K562 (cell line): ENCODE data around the gene RNF168. TPM values are rescaled to one million over a fixed set of nuclear protein-coding genes. Genes with fewer than 3 reads are reported as not detected.

Experiments
- ATAC-seq: fragments of 200-7000 bp; cut with Tn5 transposase; 3 replicates; pipeline ENCODE4 v1.9.1; 2020; ENCODE audit warnings: moderate library complexity
- BruUV-seq: library from RNA; stranded (reverse); fragments of 400-500 nt; replicated peaks from 2 replicates; lab custom pipeline; 2021; lab: Mats Ljungman, UMichigan
- CTCF ChIA-PET: fragments of 300-600 bp; formaldehyde crosslinking; extraction: SDS; loops from one replicate; lab custom pipeline; 2021; ENCODE audit warnings: low intra/inter-chr PET ratio; lab: Yijun Ruan, JAX
- POLR2A ChIA-PET: fragments of 300-600, 350-650 bp; sonication (Branson Sonifier 250); formaldehyde crosslinking; extraction: SDS; loops from one replicate; lab custom pipeline; 2021; ENCODE audit warnings: antibody characterized with exemption, inconsistent platforms; lab: Yijun Ruan, JAX
- DNase-seq, 4 experiments: peaks; one replicate each; pipeline versions ENCODE4 v3.0.0 to v3.0.0-alpha.2; 2011 to 2018; ENCODE audit warnings: low spot score in 3 of 4, mixed read lengths in 3 of 4; ENCODE audit errors: extremely low read depth in 1 of 4
- FAIRE-seq: peaks from 2 replicates; lab custom pipeline; 2011; peaks lifted over from hg19 to GRCh38; lab: Jason Lieb, UNC
- H2AFZ ChIP-seq: 2 replicates; pipeline ENCODE4 v1.6.0; 2011; ENCODE audit warnings: low read depth, low read length, control low read depth, inconsistent platforms
- H3K27ac ChIP-seq: fragments of 200-600 bp; 3 replicates; pipeline ENCODE4 v1.8.0; 2011; ENCODE audit warnings: low read depth, mild to moderate bottlenecking, control low read depth, inconsistent platforms, low read length, moderate library complexity, mixed read lengths; ENCODE audit errors: extremely low read depth
- H3K27me3 ChIP-seq, 2 experiments: fragments of 300-600 bp in 1 of 2; 2 replicates in 1 of 2; 3 replicates in 1 of 2; pipeline versions ENCODE4 v1.6.0 to v1.8.0; 2011; ENCODE audit warnings: inconsistent platforms in 2 of 2, low read length in 2 of 2, mild to moderate bottlenecking in 1 of 2, mixed read lengths in 1 of 2, moderate library complexity in 1 of 2; ENCODE audit not compliant: control insufficient read depth in 2 of 2, insufficient read depth in 2 of 2
- H3K36me3 ChIP-seq: fragments of 300-600 bp; 3 replicates; pipeline ENCODE4 v1.8.0; 2011; ENCODE audit warnings: mild to moderate bottlenecking, low read length, inconsistent platforms; ENCODE audit not compliant: control insufficient read depth, insufficient read depth
- H3K4me1 ChIP-seq, 2 experiments: fragments of 200-600 bp in 1 of 2; replicated peaks in 1 of 2; 2 replicates in 1 of 2; 3 replicates in 1 of 2; pipeline versions ENCODE4 v1.5.1 to v1.8.0; 2011; ENCODE audit warnings: inconsistent platforms in 2 of 2, low read length in 2 of 2, mild to moderate bottlenecking in 1 of 2, mixed read lengths in 1 of 2, moderate library complexity in 1 of 2; ENCODE audit not compliant: control insufficient read depth in 2 of 2, insufficient read depth in 2 of 2
- H3K4me2 ChIP-seq: 2 replicates; pipeline ENCODE4 v1.6.1; 2011; ENCODE audit warnings: low read length, control low read depth, inconsistent platforms, mixed read lengths; ENCODE audit not compliant: insufficient read depth
- H3K4me3 ChIP-seq: fragments of 200-600 bp; sonication (generic), shearing (Covaris generic); 2 replicates; pipeline ENCODE4 v1.5.1; 2016; ENCODE audit warnings: control low read depth, inconsistent platforms
- H3K79me2 ChIP-seq: fragments of 200-600 bp; 3 replicates; pipeline ENCODE4 v1.8.0; 2011; ENCODE audit warnings: low read length, inconsistent platforms; ENCODE audit not compliant: control insufficient read depth, insufficient read depth
- H3K9ac ChIP-seq, 2 experiments: 2 replicates each; pipeline versions ENCODE4 v1.6.0 to v1.6.1; 2011; ENCODE audit warnings: low read depth in 2 of 2, low read length in 2 of 2, control low read depth in 1 of 2, inconsistent platforms in 1 of 2, mild to moderate bottlenecking in 1 of 2, mixed read lengths in 1 of 2; ENCODE audit not compliant: insufficient read depth in 1 of 2
- H3K9me1 ChIP-seq: one replicate; pipeline ENCODE4 v1.6.0; 2011; ENCODE audit warnings: inconsistent platforms, mild to moderate bottlenecking, low read length, moderate library complexity; ENCODE audit not compliant: control insufficient read depth, insufficient read depth
- H3K9me3 ChIP-seq: replicated peaks from 2 replicates; pipeline ENCODE4 v1.5.1; 2011; ENCODE audit warnings: low read depth, low read length, inconsistent platforms; ENCODE audit not compliant: control insufficient read depth, insufficient read depth
- H4K20me1 ChIP-seq: replicated peaks from 2 replicates; pipeline ENCODE4 v1.6.1; 2011; ENCODE audit warnings: low read length, inconsistent platforms, mixed read lengths; ENCODE audit not compliant: control insufficient read depth, insufficient read depth
- CC2D1A ChIP-seq: fragments of 450-650 bp; IDR thresholded peaks from 2 replicates; pipeline ENCODE4 v1.6.1; 2017; ENCODE audit warnings: mild to moderate bottlenecking
- CTCF ChIP-seq, 3 experiments: IDR thresholded peaks in 2 of 3; conservative IDR thresholded peaks in 1 of 3; 2 replicates each; pipeline ENCODE4 v1.5.1; 2011 to 2012; ENCODE audit warnings: low read length in 3 of 3, mild to moderate bottlenecking in 3 of 3, control low read depth in 2 of 3, improper control_type of control experiment in 1 of 3, inconsistent platforms in 1 of 3, low read depth in 1 of 3, mixed read lengths in 1 of 3, moderate library complexity in 1 of 3; ENCODE audit not compliant: insufficient read depth in 2 of 3
- FOXK2 ChIP-seq, 2 experiments: fragments of 450-650 bp; IDR thresholded peaks in 1 of 2; conservative IDR thresholded peaks in 1 of 2; 2 replicates each; pipeline ENCODE4 v1.6.1; 2016; ENCODE audit warnings: low read depth in 2 of 2, mild to moderate bottlenecking in 1 of 2
- HMBOX1 ChIP-seq: sonication (generic); IDR thresholded peaks from 2 replicates; pipeline ENCODE4 v1.6.1; 2016
- POLR3A ChIP-seq: IDR thresholded peaks from 2 replicates; pipeline ENCODE4 v1.6.1; 2011; ENCODE audit warnings: borderline replicate concordance, mild to moderate bottlenecking, moderate library complexity; ENCODE audit not compliant: insufficient read length, insufficient read depth; ENCODE audit errors: extremely low read depth
- POLR3G ChIP-seq: IDR thresholded peaks from 2 replicates; pipeline ENCODE4 v1.6.1; 2011; ENCODE audit not compliant: insufficient read length, insufficient replicate concordance; ENCODE audit errors: extremely low read depth
- REST ChIP-seq, 2 experiments: fragments of 450-650 bp; formaldehyde crosslinking in 1 of 2; IDR thresholded peaks; 2 replicates each; pipeline versions ENCODE4 v1.4.0 to v1.6.1; 2014 to 2020; ENCODE audit warnings: mild to moderate bottlenecking in 2 of 2, borderline replicate concordance in 1 of 2, low read depth in 1 of 2
- STAG1 ChIP-seq: sonication (generic); formaldehyde crosslinking; IDR thresholded peaks from 2 replicates; pipeline ENCODE4 v1.5.0; 2020; ENCODE audit warnings: missing genetic modification reagents, borderline replicate concordance
- ZNF764 ChIP-seq: fragments of 250-450 bp; sonication (Bioruptor Pico); IDR thresholded peaks from 2 replicates; pipeline ENCODE4 v1.4.0; 2020; ENCODE audit warnings: low read depth, mild to moderate bottlenecking, moderate library complexity
- WGBS: fragments of 100-300 bp; shearing (Covaris generic); methylation state at CpG from one replicate; pipeline ENCODE4 v1.1.6; 2016; ENCODE audit warnings: low coverage, mixed read lengths; ENCODE audit not compliant: insufficient coverage; ENCODE audit errors: missing lambda C conversion rate; 5-methylcytosine and 5-hydroxymethylcytosine counted together
- in situ Hi-C: fragments of 300-500 bp; cut with MboI; formaldehyde crosslinking; loops from 4 replicates; pipeline ENCODE4 v1.15.0; 2018; ENCODE audit warnings: inconsistent platforms, mixed read lengths
- intact Hi-C: fragments of 100-400 bp; cut with micrococcal nuclease; formaldehyde crosslinking; loops from 2 replicates; pipeline ENCODE4 v1.14.2; 2022
- polyA plus RNA-seq, 8 experiments: library from polyadenylated mRNA; depleted of rRNA in 4 of 8; stranded (reverse) in 5 of 8; unstranded in 3 of 8; fragments of >200 nt; fragmentation: Nextera tagmentation in 2 of 8; fragmentation: Illumina TruSeq in 1 of 8; extraction: Ambion mirVana in 2 of 8; extraction: Trizol in 1 of 8; gene quantifications; 2 replicates each; pipeline versions ENCODE4 v1.2.1 to v1.2.3, GENCODE V29; 2011 to 2014; ENCODE audit warnings: inconsistent platforms in 1 of 8, missing spikeins in 1 of 8
- total RNA-seq, 7 experiments: library from RNA; depleted of rRNA in 6 of 7; stranded (reverse); fragments of >200 nt in 6 of 7; fragmentation: Illumina TruSeq in 2 of 7; extraction: Trizol in 2 of 7; gene quantifications; 2 replicates each; pipeline versions ENCODE4 v1.2.1 to v1.2.3, GENCODE V29; 2011 to 2021; ENCODE audit warnings: low replicate concordance in 1 of 7

RNF168 gene
- total and polyA plus RNA-seq, 9 of the 15 experiments (the other 6 are each of a cell fraction or from before 2014, with no cell fraction given) = 6.0 to 32.1 (median 16.6) TPM

GRCh38 chr3:196524527-196524926 is 21.0 kb upstream of the RNF168 start:
- POLR2A ChIA-PET = interaction anchor here (0.7 kb wide), 1 partner anchor 131 kb away, joined by 3 read pairs; no protein-coding TSS in a partner anchor
- in situ Hi-C loops = loop anchor here (5.0 to 25.0 kb wide), 3 partner anchors 272 to 812 kb away; partner anchors contain the start of gene MUC20
- H3K27me3 ChIP-seq = no peaks in the 10 kb centered on the region
- TF ChIP-seq REST (IDR thresholded peaks at IDR 0.05; ENCODE audit: borderline replicate concordance) (peak; percentile 39; the same call in 1 of the 2 replicates), REST (CRISPR knock-in tag; IDR thresholded peaks at IDR 0.05; ENCODE audit: low read depth) (no peak), CTCF (IDR thresholded peaks at IDR 0.05 in 2 of 3, conservative IDR thresholded peaks at IDR 0.05 in 1 of 3; ENCODE audit: insufficient read depth in 2 of 3, low read depth in 1 of 3, low read length in 3 of 3) (peak; percentile 69 to 78 (median 70)), FOXK2 (conservative IDR thresholded peaks at IDR 0.05 in 1 of 2, IDR thresholded peaks at IDR 0.05 in 1 of 2; ENCODE audit: low read depth in 2 of 2) (peak in 1 of 2 experiments; percentile 13; a peak in 1 of 4 replicates), STAG1 (CRISPR knock-in tag) (peak; percentile 67; the same call in 1 of the 2 replicates), CC2D1A (peak; percentile 55; the same call in 1 of the 2 replicates), POLR3A (no peak), ZNF764 (CRISPR knock-in tag) (no peak), POLR3G (no peak), HMBOX1 (peak; percentile 42; the same call in 1 of the 2 replicates)

More at GRCh38 chr3:196524527-196524926, 21.0 kb upstream of the RNF168 start:
- no TSS peak for BruUV-seq
- CTCF ChIA-PET = interaction anchor here (1.3 to 2.0 kb wide), 2 partner anchors 160 to 446 kb away, joined by 5 to 8 read pairs; no protein-coding TSS in a partner anchor
- Histone ChIP-seq H3K36me3 (no peaks in the 10 kb centered on the region), H3K9ac (no peak overlapping the region), H3K9me3 (no peaks in the 10 kb centered on the region), H2AFZ (no peak overlapping the region), H3K79me2 (no peaks in the 10 kb centered on the region), H3K4me3 (no peak overlapping the region), H3K4me1 (peaks cover 16 to 20% of the 10 kb centered on the region in 2 experiments), H4K20me1 (no peaks in the 10 kb centered on the region), H3K9me1 (no peaks in the 10 kb centered on the region), H3K4me2 (no peak overlapping the region), H3K27ac (no peak overlapping the region)
- DNase-seq (peak in 2 of 4 experiments; percentile 34 to 76), ATAC-seq (peak; percentile 66), FAIRE-seq (peak; percentile 74)
- intact Hi-C loops = loop anchor here (2.0 to 10.0 kb wide), 4 partner anchors 84 to 660 kb away; partner anchors contain the start of gene NCBP2
- WGBS = 23% methylated on average over 5 of the region's 5 CpGs
